HG03521 (cell line): Measurements from ENCODE around the gene ZNF670.
"Not testable (repeated sequence)": the region's sequence is repeated elsewhere in the genome, so short reads cannot be mapped to it uniquely, and the experiment has no call there.

Experiments used
- ATAC-seq: cut with Tn5 transposase; IDR thresholded peaks from one replicate; pipeline ENCODE4 v1.9.1; 2021; ENCODE audit warnings: mild to moderate bottlenecking, moderate library complexity; ENCODE audit not compliant: unreplicated experiment

Gene ZNF670

GRCh38 chr1:247078258-247079140, at the start of gene ZNF670:
TSS of gene ZNF670 (minus strand) at chr1:247078811. CDS start at chr1:247078596, 215 bp downstream.
- ATAC-seq, result peak; percentile 100

GRCh38 chr1:247127519-247128282, 49.1 kb upstream of the ZNF670 start:
- ATAC-seq, result not testable (repeated sequence)

DNA sequence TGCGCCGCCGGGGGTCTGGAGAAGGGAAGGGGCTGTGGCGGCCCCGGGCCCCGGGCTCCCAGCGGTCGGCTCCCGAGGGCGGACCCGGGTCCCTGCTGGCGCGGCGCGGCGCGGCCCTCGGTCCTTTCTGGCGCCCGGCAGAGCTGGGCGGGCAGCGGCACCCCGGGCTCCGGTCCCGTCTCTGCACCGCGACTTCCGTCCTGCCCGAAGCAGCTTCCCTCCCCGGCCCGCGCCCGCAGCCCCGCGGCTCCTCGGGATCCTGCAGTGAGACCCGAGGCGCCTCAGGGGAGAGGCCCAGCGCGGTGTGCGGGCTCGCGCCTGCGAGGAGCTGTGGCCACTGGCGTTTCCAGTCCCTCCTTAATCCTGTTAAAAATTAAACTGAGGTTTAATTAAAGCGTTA, 48.0 kb upstream of the ZNF670 start:
- peak; percentile 42 for ATAC-seq

DNA sequence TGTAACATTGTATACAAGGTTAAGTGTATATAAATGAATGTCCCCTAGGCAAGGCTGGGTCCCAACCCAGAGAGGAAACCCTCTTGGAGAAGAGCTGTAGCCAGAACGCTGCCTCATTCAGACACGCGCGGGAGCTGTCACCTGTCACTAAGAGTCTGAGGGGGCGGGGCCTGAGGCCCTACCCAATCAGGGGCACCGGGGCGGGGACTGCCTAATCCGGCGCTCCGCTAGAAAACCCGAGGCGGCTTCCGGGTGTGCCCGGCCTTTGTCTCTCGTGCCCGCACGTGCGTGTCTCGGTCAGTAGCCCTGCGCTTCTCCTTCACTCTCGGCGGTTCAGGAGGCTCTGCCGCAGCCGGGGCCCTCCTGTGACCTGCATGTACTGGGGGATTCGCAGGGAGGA, 47.6 kb upstream of the ZNF670 start:
- ATAC-seq, result peak; percentile 99

- no peak for ATAC-seq
Observed at GRCh38 chr1:247121382-247121781, 42.8 kb upstream of the ZNF670 start.

GRCh38 chr1:247120408-247120668, 41.7 kb upstream of the ZNF670 start:
- not testable (repeated sequence) for ATAC-seq

DNA sequence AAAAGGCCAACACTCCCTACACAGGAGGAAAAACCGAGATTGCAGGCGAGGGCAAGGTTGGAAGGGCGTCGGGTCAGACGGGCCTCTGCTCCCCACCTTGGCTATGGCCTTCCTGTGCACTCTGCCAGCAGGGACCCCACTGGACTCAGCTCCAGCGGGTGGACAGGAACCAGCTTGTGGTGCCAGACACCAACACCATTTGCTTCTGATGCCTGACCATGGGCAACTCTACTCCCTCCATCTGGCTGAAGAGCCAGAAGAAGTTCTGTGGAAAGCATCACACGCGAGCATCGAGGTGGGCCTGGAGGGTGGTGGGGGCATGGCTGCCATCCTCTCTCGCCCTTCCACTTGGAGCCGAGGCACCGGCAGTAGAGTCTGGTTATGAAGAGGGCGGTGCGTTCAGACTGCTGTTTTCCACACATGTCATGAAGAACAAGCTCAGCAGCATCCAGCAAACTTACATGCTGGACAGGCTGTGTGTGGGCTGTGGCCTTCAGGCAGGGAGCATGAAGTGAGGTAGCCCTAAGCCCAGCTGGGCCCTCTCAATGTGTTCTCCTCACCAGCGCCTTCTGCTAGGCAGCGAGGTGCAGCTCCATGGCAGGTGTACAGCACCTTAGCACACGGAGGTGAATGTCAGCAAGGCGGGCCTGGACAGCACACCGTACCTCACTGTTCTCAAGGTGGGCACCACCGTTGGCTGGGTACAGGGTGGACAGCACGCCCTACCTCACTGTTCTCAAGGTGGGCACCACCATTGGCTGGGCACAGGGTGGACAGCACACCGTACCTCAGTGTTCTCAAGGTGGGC, 41.2 kb upstream of the ZNF670 start:
- ATAC-seq, result no peak

- ATAC-seq, result no peak
Observed at GRCh38 chr1:247118946-247119446, 40.4 kb upstream of the ZNF670 start.

DNA sequence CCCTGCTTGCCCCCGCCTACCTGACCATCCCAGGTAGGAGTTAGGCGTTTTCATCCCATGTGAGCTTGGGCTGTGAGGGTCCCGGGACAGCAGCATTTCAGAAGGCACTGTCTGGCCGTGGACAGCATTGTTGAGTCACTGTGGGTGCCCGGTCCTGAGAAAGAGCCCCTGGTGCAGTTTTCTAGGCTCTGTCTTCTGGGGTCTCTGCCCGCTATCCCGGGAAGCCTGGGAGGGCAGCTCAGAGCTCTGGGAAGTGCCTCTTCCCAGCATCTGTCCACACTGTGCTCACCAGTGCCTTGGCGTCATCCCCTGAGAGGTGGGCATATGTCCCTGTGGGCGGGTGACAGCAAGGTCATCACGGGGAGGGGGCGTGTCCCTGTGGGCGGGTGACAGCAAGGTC, 36.9 kb upstream of the ZNF670 start:
- ATAC-seq, result no peak

DNA sequence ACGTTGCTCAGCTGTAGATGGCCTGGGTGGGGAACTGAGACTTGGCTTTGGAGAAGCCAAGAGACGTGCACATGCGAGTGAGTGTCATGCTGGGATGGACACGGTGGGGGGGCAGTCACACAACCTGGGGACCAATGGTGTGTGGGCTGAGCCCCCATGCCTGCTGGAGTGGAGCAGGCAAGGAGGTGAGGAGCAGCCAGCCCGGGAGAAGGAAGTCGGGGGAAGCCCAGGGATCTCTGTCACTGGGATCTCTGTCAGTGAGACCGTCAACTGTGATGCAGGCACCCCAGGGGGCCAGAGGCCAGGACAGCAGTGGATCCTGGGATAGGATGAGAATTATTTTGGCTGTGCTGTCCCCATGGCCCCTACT, 36.5 kb upstream of the ZNF670 start:
- no peak for ATAC-seq

DNA sequence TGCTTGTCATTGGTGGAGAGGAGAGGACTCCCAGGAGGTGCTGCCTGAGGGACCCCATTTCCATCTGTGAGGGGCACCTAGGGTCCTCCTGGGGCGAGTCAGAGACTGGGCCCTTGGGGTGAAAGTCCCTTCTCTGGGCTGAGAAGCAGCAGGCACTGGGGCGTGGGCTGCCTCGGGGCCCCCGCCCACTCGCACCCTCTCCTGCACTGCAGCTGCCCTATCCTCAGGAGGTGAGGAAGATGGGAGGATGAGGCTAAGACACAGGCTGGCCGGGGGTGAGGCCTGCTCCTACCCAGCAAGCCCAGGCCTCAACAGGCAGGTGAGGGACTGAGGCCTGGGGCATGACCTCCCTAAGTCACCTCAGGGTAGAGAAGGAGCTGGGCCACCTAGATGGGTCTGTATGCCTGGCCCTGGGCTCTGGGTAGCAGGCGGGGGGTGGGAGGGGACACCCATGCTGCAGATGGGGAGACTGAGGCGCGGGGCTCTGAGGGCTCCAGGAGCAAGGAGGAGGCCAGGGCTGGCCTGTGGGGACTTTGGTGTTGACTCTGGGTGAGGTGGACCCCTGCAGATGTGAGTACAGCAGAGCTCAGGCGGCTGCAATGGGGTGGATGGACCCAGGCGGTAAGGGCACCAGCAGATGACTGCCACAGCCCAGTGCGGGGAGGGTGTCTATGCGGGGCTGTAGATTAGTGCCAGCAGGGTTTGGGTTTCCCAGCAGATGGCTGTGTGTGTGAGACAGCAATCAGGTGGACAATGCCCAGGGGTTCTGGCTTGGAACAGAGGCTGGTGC, 35.9 kb upstream of the ZNF670 start:
- no peak for ATAC-seq

DNA sequence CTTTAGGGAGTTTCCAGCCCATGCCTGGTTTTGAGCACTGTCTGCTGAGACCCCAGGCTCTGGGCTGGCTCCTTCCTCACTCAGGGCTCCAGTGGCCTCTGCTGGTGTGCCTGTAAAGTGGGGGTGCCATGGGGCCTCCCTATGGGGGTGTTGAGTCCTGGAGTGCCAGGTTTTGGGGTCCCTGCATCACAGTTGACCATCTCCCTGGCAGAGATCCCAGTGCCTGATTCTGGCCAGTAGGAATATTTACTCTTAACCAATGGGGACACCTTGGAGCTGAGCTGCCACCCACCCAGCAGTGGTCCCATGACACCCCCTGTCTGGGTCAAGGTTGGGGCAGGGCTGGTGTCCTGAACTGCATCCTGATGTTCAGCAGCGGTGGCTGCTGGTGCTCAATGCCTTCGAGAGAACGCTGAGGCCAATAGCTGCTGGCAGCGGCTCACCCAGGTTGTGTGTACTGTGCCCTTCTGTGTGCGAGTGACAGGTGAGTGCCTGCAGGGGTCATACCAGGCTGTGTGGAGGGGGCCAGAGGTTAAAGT, 35.2 kb upstream of the ZNF670 start:
- ATAC-seq, result no peak

- no peak for ATAC-seq
Observed at GRCh38 chr1:247113094-247113497, 34.5 kb upstream of the ZNF670 start.

GRCh38 chr1:247112479-247112781, 33.8 kb upstream of the ZNF670 start:
- no peak for ATAC-seq

DNA sequence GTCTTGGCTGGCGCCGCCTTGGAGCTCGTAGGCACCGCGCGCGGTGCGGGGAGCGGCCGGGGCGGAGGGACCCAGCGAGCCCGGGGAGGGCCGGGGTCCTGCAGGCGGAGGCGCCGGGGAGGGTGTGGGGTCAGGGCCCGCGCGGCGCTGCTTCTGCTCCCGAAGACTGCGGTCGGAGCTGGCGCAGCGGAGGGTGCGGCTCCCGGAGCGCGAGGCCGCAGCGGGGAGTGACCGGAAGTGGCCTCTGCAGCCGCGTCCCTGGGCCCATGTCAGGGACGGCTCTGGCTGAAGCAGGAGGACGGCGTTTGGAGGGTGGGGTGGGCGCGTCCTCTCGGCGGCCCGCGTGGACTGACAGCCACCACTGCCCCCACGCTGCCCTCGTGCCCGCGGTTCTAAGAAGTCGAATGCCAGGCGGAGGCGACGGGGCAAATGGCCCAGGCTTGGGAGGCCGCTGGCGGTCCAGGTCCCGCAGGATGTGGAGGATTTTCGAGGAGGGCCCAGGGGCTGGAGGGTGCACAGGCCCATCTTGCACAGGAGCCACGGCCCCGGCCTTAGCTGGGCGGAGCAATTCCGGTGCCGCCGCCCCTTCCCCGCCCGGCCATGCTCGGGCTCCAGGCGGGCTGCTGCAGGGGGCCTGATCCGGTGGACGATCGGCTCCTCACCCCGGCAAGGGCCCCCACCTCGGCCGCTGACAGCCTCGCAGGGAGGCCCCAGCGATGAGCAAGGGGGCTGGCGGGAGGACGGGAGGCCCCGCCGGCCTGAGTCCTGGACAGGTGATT, 33.3 kb upstream of the ZNF670 start:
- no peak for ATAC-seq

DNA sequence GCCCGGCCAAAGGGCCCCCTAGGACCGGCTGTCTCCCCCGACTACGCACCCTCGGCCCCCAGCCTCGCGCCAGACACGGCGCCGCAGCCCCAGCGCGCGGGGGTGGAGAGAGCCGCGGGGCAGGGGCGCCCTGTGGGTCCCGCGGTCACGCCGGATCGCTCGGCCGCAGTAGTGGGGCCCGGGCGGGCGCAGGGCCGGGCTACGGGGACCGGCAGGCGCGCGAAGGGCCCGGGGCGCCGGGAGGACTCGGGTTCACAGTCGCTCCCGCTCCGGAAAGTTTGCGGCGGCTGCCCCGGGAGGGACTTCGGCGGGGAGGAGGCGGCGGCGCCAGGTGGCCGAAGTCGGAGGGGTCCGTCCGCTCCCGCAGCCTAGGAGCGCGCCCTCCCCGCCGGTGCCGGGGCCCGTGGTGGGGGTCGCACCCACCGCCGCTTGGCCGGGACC, 32.7 kb upstream of the ZNF670 start:
- ATAC-seq, result no peak

DNA sequence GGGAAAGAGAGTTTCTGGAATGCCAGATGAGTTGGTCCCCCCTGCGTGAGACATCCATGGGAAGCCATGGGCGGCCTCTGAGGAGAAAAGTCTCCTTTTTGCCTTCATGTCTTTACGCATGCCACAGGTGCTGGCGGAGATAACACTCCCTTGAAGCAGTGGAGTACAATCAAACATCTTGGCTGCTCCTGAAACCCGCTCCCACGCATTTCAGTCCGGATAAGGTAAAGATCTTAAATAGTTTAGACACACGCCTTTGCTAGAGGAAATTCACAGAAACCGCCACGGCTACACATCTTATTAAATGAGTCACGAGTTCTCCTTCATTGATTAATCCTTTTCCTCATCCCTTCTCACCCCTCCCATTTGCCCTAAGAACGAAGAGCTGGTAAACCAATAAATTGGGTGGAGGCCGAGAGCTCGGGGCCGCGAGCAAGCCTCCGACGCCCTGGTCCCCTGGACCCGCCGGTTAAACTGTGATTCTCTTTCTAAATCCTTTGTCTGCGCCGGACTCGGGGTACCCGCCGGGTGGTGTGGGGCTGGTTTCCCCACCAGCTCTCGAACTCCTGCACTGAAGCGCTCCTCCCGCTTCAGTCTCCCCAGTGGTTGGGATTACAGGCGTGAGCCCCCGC, 32.1 kb upstream of the ZNF670 start:
- no peak for ATAC-seq

GRCh38 chr1:247107694-247108093, 29.1 kb upstream of the ZNF670 start:
- no peak for ATAC-seq

DNA sequence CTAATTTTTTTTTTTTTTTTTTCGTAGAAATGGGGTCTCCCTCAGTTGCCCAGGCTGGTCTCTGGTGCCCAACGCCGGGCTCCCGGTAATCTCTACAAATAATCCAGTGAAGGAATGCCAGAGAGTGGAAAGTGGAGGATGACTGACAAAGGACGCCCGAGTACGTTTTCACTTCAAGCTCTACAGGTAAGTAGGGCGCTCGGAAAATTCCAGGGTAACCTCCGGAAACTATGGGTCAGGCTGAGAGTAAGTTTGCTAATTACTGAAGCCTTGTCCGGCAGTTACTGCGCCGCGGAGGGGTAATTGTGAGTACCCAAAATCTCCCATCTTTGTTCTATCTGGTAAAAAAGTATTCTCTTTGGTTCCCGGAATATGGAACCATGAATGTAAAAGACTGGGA, 27.4 kb upstream of the ZNF670 start:
- no peak for ATAC-seq
